A204.1 (cell line): Measurements from ENCODE around the gene NUDT11.
"Not testable (repeated sequence)": the region's sequence is repeated elsewhere in the genome, so short reads cannot be mapped to it uniquely, and the experiment has no call there.

ENCODE experiments used
- FAIRE-seq: peaks from 2 replicates; lab custom pipeline; 2012; peaks lifted over from hg19 to GRCh38; lab: Jason Lieb, UNC

The NUDT11 gene

GRCh38 chrX:51496501-51497291 lies at the start of gene NUDT11:
Gene NUDT11, minus strand, starts transcription at chrX:51496592. Its CDS starts 148 bp downstream, at chrX:51496444.
- FAIRE-seq, result no peak

DNA sequence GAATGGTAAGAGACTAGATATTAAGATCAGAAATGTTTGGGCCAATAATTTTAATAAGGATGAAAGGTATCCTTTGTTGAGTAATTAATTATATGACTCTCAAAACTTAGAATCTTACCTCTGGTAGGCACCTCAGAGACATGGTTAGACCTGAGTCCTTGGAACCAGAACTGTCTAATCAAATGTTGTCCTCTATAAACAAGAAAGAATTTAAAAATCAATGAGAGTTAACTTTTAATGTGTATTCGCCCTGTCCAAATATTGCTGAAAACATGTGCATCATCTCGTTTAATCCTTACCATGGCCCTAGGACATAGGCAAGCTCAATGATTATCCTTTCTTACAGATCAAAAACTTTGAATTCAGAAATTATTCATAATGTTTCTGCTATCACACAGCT lies 24.0 kb upstream of the NUDT11 start:
- FAIRE-seq, result no peak

DNA sequence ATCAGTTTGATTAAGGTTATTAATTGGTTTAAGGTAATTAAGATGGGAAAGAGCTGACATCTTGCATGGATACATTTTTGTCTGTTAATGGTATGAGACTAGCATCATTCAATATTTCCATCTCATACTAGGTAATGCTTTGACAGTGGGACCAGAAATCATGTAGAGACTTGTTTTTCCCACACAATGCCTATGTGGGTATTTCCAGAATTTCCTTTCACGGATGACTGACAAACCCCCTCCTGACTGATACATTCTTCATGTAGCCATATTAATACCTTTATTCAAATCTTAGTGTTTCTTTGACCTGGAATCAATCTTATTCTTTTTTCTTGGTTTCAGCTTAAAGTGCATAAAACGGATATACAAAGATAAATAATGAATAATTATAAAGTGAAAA lies 22.7 kb upstream of the NUDT11 start:
- not testable (repeated sequence) for FAIRE-seq

DNA sequence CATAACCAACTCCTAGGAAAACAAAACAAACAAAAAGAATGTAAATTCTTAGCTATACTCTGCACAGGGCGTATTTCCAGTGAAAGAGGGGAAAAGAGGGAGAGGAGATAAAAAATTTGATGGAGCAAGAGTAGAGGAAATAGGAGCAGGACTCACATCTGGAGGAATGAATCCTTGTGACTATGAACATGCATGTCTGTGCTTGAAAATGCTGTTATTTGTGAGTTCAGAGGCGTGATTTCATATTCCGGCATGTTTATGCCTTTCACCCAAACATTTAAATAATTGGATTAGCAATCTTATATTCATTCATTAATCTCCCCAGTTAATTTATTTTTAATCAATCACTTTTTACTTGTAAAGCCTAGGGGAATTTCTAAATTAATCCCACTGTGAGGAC lies 11.2 kb upstream of the NUDT11 start:
- FAIRE-seq, result no peak

GRCh38 chrX:51495701-51496488 lies 497 bp downstream of the NUDT11 start:
- FAIRE-seq, result not testable (repeated sequence)

- FAIRE-seq, result peak; percentile 85
These were observed 2.0 kb downstream of the NUDT11 start for GRCh38 chrX:51494409-51494808.

- FAIRE-seq, result no peak
These were observed 8.5 kb downstream of the NUDT11 start for GRCh38 chrX:51487960-51488267.

DNA sequence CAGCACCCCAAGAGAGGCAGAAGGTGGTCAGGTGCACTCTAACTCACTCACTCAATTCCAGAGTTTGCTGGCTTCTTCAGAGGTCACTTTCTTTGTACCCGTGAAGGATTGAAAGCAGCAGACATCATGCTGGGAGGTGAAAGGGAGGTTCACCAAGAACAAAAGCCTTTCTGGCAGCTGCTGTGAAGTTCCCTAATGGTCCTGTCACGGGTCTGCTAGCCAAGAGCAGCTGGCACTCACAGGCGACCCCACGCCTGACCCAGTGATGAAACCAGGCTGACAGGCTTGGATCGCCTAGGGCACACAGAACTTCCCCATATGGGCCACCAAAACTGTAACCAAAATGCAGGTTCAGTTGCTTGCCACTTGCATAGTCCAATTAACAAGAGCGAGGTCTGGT lies 11.8 kb downstream of the NUDT11 start:
- FAIRE-seq, result no peak

- not testable (repeated sequence) for FAIRE-seq
These were observed 14.0 kb downstream of the NUDT11 start for GRCh38 chrX:51482411-51482810.

GRCh38 chrX:51476930-51477329 lies 19.5 kb downstream of the NUDT11 start:
- no peak for FAIRE-seq

GRCh38 chrX:51463322-51463721 lies 33.1 kb downstream of the NUDT11 start:
- no peak for FAIRE-seq

- peak; percentile 93 for FAIRE-seq
These were observed 35.0 kb downstream of the NUDT11 start for GRCh38 chrX:51461053-51462044.

- FAIRE-seq, result no peak
These were observed 37.3 kb downstream of the NUDT11 start for GRCh38 chrX:51459125-51459524.

DNA sequence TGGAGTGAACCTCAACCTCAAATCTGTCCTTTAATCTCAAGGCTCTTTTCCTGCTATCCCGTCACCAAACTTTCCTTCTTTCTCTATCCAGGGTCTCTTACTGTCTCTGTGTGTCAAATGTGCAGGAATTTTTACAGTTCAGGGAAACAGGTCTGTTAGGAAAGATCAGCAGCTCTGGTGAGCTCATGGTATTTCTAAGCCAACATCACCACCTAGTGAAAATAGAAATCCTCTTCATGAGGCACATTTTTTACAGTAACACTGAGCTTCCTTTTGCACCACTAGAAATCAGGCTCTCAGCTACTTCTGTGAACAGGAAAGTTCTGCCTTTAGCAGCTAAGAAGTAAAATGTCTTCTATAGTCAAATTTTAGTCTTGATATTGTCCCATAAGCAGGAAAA lies 39.6 kb downstream of the NUDT11 start:
- FAIRE-seq, result no peak

- FAIRE-seq, result no peak
These were observed 40.1 kb downstream of the NUDT11 start for GRCh38 chrX:51456246-51456645.

- no peak for FAIRE-seq
These were observed 56.0 kb downstream of the NUDT11 start for GRCh38 chrX:51440365-51440764.
